ENCODE data around the gene EPHB3.

Gene EPHB3

GRCh38 chr3:184557348-184557950 is 4.1 kb upstream of the EPHB3 start:
- no peak for DNase-seq (ENCODE audit: low spot score)
- TF ChIP-seq CTCF (IDR thresholded peaks at IDR 0.05; ENCODE audit: extremely low read depth, insufficient read depth, missing control alignments): no peak
- in situ Hi-C loops (cut with MboI; ENCODE audit: low pct_unique_long_range_greater_than_20kb, low sequenced_read_pairs, unreplicated experiment): no loop called here

GRCh38 chr3:184558726-184559125 is 2.9 kb upstream of the EPHB3 start:
- TF ChIP-seq CTCF (IDR thresholded peaks at IDR 0.05; ENCODE audit: extremely low read depth, insufficient read depth, missing control alignments): no peak
- no peak for DNase-seq (ENCODE audit: low spot score)
- in situ Hi-C loops (cut with MboI; ENCODE audit: low pct_unique_long_range_greater_than_20kb, low sequenced_read_pairs, unreplicated experiment): no loop called here

GRCh38 chr3:184559336-184559735 is 2.2 kb upstream of the EPHB3 start:
- in situ Hi-C loops (cut with MboI; ENCODE audit: low pct_unique_long_range_greater_than_20kb, low sequenced_read_pairs, unreplicated experiment): no loop called here
- no peak for DNase-seq (ENCODE audit: low spot score)
- TF ChIP-seq CTCF (IDR thresholded peaks at IDR 0.05; ENCODE audit: extremely low read depth, insufficient read depth, missing control alignments): no peak

- in situ Hi-C loops (cut with MboI; ENCODE audit: low pct_unique_long_range_greater_than_20kb, low sequenced_read_pairs, unreplicated experiment): no loop called here
- no peak for TF ChIP-seq CTCF (IDR thresholded peaks at IDR 0.05; ENCODE audit: extremely low read depth, insufficient read depth, missing control alignments)
- DNase-seq (ENCODE audit: low spot score): no peak
Observed at GRCh38 chr3:184560531-184560930, 1.1 kb upstream of the EPHB3 start.

- DNase-seq (ENCODE audit: low spot score): peak; percentile 55
- no peak for TF ChIP-seq CTCF (IDR thresholded peaks at IDR 0.05; ENCODE audit: extremely low read depth, insufficient read depth, missing control alignments)
- in situ Hi-C loops (cut with MboI; ENCODE audit: low pct_unique_long_range_greater_than_20kb, low sequenced_read_pairs, unreplicated experiment): no loop called here
Observed at GRCh38 chr3:184561913-184562877, 610 bp downstream of the EPHB3 start.

GRCh38 chr3:184562878-184563560 is 1.4 kb downstream of the EPHB3 start:
- no peak for TF ChIP-seq CTCF (IDR thresholded peaks at IDR 0.05; ENCODE audit: extremely low read depth, insufficient read depth, missing control alignments)
- no peak for DNase-seq (ENCODE audit: low spot score)
- in situ Hi-C loops (cut with MboI; ENCODE audit: low pct_unique_long_range_greater_than_20kb, low sequenced_read_pairs, unreplicated experiment): no loop called here
